Endothelial cell of umbilical vein (primary cell): ENCODE measurements around the gene PRPF40B.

Experiments
- POLR2AphosphoS5 ChIP-seq: IDR thresholded peaks from 2 replicates; pipeline ENCODE4 v1.6.1; 2012; ENCODE audit warnings: low read depth, mild to moderate bottlenecking, control low read depth, low read length, moderate library complexity; ENCODE audit not compliant: insufficient read depth
- TF ChIP-seq, protein P1 (sequence below), 2 donors: IDR thresholded peaks; 1 replicate in 1 of 2; 2 replicates in 1 of 2; pipeline ENCODE4 v1.5.1; 2011; ENCODE audit warnings: low read length in 2 of 2, mild to moderate bottlenecking in 2 of 2, moderate library complexity in 2 of 2, control low read depth in 1 of 2, inconsistent platforms in 1 of 2, low read depth in 1 of 2; ENCODE audit not compliant: insufficient read depth in 1 of 2; ENCODE audit errors: extremely low read depth in 1 of 2
- TF ChIP-seq, protein P2 (sequence below): IDR thresholded peaks from 2 replicates; pipeline ENCODE4 v1.6.1; 2011; ENCODE audit not compliant: insufficient read depth, insufficient read length

DNA sequence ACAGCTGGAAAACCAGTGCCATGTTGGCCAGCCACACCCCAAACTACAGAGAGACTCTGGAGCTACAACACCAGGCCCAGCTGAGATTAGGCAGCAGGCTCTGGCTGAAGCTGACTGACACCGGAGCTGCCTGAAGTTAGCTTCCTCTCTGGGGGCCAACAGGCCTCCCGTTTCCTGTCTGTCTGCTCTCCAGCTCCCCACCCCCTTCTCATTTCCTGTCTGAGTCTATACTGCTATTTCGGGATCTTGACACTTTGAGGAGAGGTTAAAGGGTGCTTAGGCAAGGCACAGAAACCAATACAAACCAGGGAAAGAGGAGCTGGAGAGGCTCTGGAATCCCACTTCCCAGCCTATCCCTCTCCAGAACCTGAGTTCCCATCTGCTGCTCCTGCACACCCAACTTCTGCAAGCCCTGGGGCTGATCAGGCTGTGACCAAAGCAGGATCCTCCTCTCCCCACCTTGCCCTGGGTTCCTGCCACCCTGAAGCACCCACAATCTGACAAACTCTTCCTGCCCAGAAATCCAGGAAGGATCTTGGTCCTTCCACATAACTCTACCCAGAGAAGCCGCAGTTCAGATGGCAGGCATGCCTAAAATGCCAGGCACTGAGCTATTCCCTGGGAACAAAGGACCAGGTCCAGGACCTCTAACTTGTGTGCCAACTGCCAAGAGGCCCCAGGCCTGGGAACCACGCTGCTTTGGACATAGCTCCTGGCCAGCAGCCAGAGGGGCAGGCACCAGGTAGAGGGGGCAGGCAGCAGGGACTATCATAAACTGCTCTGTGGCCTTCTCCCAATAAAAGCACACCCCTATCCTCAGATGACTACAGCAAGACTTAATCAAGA, 39.9 kb downstream of the PRPF40B start:
- TF ChIP-seq, protein P1, sequence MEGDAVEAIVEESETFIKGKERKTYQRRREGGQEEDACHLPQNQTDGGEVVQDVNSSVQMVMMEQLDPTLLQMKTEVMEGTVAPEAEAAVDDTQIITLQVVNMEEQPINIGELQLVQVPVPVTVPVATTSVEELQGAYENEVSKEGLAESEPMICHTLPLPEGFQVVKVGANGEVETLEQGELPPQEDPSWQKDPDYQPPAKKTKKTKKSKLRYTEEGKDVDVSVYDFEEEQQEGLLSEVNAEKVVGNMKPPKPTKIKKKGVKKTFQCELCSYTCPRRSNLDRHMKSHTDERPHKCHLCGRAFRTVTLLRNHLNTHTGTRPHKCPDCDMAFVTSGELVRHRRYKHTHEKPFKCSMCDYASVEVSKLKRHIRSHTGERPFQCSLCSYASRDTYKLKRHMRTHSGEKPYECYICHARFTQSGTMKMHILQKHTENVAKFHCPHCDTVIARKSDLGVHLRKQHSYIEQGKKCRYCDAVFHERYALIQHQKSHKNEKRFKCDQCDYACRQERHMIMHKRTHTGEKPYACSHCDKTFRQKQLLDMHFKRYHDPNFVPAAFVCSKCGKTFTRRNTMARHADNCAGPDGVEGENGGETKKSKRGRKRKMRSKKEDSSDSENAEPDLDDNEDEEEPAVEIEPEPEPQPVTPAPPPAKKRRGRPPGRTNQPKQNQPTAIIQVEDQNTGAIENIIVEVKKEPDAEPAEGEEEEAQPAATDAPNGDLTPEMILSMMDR (IDR thresholded peaks at IDR 0.05; ENCODE audit: extremely low read depth in 1 of 2, insufficient read depth in 1 of 2, low read depth in 1 of 2, low read length in 2 of 2), result no peak
- TF ChIP-seq, protein P2, sequence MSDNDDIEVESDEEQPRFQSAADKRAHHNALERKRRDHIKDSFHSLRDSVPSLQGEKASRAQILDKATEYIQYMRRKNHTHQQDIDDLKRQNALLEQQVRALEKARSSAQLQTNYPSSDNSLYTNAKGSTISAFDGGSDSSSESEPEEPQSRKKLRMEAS, result no peak
- TF ChIP-seq POLR2AphosphoS5, result peak; percentile 99
